Small intestine (tissue), 7 donors: ENCODE data around the gene EIF4E1B. TPM values are rescaled to one million over a fixed set of nuclear protein-coding genes. Genes with fewer than 3 reads are reported as not detected.

Source experiments
- DNase-seq, 2 donors: peaks; one replicate each; pipeline versions ENCODE4 v3.0.0 to v3.0.0-alpha.2; 2013
- FAIRE-seq: peaks from 2 replicates; lab custom pipeline; 2012; peaks lifted over from hg19 to GRCh38; lab: Jason Lieb, UNC
- H3K27ac ChIP-seq, 3 donors: one replicate each; pipeline ENCODE4 v1.5.1; 2013; ENCODE audit warnings: low read length in 2 of 3, mild to moderate bottlenecking in 2 of 3, control low read depth in 1 of 3, inconsistent platforms in 1 of 3, low read depth in 1 of 3, moderate library complexity in 1 of 3
- H3K27me3 ChIP-seq, 3 donors: one replicate each; pipeline ENCODE4 v1.6.1; 2013; ENCODE audit warnings: low read length in 3 of 3, inconsistent platforms in 1 of 3; ENCODE audit not compliant: control insufficient read depth in 3 of 3, insufficient read depth in 3 of 3
- H3K36me3 ChIP-seq, 3 donors: one replicate each; pipeline ENCODE4 v1.6.1; 2013; ENCODE audit warnings: low read length in 3 of 3, inconsistent platforms in 1 of 3, low read depth in 1 of 3, mild to moderate bottlenecking in 1 of 3, moderate library complexity in 1 of 3; ENCODE audit not compliant: control insufficient read depth in 3 of 3, insufficient read depth in 2 of 3
- H3K4me1 ChIP-seq, 3 donors: one replicate each; pipeline ENCODE4 v1.6.1; 2013; ENCODE audit warnings: low read length in 2 of 3, inconsistent platforms in 1 of 3, low read depth in 1 of 3, mild to moderate bottlenecking in 1 of 3, moderate library complexity in 1 of 3; ENCODE audit not compliant: control insufficient read depth in 3 of 3, insufficient read depth in 2 of 3
- H3K4me3 ChIP-seq, 3 donors: one replicate each; pipeline ENCODE4 v1.5.1; 2013; ENCODE audit warnings: low read length in 3 of 3, control low read depth in 1 of 3, inconsistent platforms in 1 of 3, low read depth in 1 of 3, mild to moderate bottlenecking in 1 of 3, moderate library complexity in 1 of 3
- H3K9me3 ChIP-seq, 2 donors: one replicate each; pipeline ENCODE4 v1.6.1; 2013; ENCODE audit warnings: low read depth in 1 of 2, low read length in 1 of 2; ENCODE audit not compliant: control insufficient read depth in 2 of 2, insufficient read depth in 1 of 2
- WGBS, 3 donors: extraction: QIAGEN DNeasy Blood & Tissue Kit; methylation state at CpG; one replicate each; pipeline ENCODE4 v1.1.7; 2013; 5-methylcytosine and 5-hydroxymethylcytosine counted together
- polyA plus RNA-seq, 4 donors: library from polyadenylated mRNA; stranded (reverse) in 3 of 4; unstranded in 1 of 4; fragments of 200-250 nt in 3 of 4; fragments of 120-200 nt in 1 of 4; gene quantifications; one replicate each; pipeline versions ENCODE4 v1.2.1 to v1.2.3, GENCODE V29; 2013
- donor health status: healthy with polysubstance abuse.
- donor health status: control.
- donor health status: control.
- donor health status: Bipolar disorder and iron deficiency.
- donor health status: healthy.

The EIF4E1B gene
- polyA plus RNA-seq, 4 donors = 0.22 TPM; not detected in 3

DNA sequence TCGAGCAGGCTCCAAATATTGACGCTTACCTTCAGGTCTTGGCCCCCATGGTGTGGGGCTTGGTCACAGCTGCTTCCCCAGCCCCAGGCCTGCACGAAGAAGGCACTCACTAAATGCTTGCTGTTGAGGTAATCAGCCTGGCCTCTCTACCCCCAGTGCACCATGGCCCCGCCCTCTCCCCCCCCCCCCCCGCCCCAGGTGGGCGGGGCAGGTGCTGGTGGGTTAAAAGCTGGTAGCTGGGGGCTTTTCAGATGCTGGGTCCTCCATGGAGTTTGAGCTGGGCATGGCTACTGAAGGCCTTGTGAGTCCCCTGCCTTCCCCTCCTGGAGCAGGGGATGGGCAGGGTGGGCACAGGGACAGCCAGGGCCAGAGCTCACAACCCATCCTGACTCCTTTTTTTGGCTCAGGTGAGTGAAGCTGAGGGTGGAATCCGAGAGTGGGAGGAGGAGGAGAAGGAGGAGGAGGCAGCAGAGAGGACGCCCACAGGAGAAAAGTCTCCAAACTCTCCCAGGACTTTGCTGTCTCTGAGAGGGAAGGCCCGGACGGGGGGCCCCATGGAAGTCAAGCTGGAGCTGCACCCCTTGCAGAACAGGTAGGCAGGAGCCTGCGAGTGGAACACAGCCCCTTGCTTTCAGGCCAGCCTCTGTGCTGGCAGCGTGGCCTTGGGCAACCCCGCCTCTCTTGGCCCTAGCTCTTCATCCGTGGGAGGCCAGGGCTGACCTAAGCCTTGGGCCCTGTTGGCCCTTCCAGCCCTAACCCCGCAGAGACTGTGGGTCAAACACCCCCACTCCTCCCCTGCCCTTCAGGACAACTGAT lies 12.4 kb downstream of the EIF4E1B start:
- H3K36me3 ChIP-seq = no peaks in the 10 kb centered on the region
- DNase-seq (no peak), FAIRE-seq (no peak)
- no peaks in the 10 kb centered on the region for H3K9me3 ChIP-seq
- no peak overlapping the region for H3K4me3 ChIP-seq
- peaks cover 0 to 5% (median under 1%) of the 10 kb centered on the region in 3 donors for H3K4me1 ChIP-seq
- WGBS, 3 donors = 53 to 63% (median 62%) methylated on average over 12 to 15 of the region's 15 CpGs
- H3K27ac ChIP-seq = no peak overlapping the region
- H3K27me3 ChIP-seq = peaks cover 0 to 6% (median 0%) of the 10 kb centered on the region in 3 donors

DNA sequence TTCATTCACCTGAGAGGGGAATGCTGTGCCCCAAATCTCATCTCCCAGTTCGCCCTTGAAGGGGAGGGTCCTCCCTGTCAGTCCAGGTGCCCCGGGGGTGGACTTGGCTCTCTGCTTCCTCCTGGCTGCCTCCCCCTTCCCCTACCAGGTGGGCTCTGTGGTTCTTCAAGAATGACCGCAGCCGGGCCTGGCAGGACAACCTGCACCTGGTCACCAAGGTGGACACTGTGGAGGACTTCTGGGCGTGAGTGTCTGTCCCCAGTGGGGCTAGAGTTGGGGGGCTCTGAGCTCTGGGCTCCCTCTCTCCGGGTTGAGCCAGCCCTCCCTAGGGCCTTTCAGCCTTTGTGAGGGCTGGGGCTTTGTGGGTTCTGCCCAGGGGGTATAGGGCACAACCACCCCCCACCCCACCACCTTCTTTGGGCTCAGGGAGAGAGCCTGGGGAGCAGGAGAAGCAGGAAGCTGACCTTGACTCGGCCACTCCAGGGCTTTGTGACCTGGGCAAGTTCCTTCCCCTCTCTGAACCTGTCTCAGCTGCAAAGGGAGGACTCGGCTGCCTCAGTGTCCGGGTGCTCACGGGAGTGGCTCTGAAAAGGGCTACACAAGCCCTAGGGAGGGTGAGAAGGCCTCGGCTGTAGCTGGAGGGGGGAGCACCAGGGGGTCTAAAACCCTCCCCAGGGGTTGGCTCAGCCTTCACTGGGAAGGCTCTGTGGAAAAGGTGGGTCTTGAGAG lies 13.2 kb downstream of the EIF4E1B start:
- no peak overlapping the region for H3K27ac ChIP-seq
- H3K36me3 ChIP-seq = no peaks in the 10 kb centered on the region
- no peak for FAIRE-seq
- peaks cover 0 to 9% (median 3%) of the 10 kb centered on the region in 3 donors for H3K4me1 ChIP-seq
- no peak for DNase-seq
- peaks cover 0 to 3% (median 0%) of the 10 kb centered on the region in 3 donors for H3K27me3 ChIP-seq
- WGBS, 3 donors = 80 to 85% (median 80%) methylated on average over 11 of the region's 11 CpGs
- H3K9me3 ChIP-seq = no peaks in the 10 kb centered on the region
- H3K4me3 ChIP-seq = no peak overlapping the region

DNA sequence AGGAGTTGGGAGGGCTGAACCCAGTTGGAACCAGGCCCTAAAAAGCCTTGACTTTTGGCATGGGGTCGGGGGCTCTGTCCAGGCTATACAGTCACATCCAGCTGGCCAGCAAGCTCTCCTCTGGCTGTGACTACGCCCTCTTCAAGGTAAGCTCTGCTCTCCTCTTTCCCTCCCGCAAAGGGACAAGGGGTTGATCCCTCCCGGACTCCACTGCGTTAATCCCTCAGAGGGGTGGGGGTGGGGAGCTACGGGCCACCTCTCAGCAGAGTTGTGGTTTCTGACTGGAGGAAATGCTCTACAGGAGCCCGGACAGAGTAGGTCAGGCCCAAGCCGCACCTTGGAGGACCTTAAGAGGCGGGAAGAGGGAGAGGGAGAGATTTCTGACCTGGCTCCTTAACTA lies 13.8 kb downstream of the EIF4E1B start:
- no peaks in the 10 kb centered on the region for H3K36me3 ChIP-seq
- no peak overlapping the region for H3K4me3 ChIP-seq
- DNase-seq = no peak
- H3K27ac ChIP-seq = no peak overlapping the region
- 71 to 89% (median 82%) methylated on average over 9 of the region's 9 CpGs for WGBS, 3 donors
- peaks cover 0 to 3% (median 0%) of the 10 kb centered on the region in 3 donors for H3K27me3 ChIP-seq
- no peak for FAIRE-seq
- no peaks in the 10 kb centered on the region for H3K9me3 ChIP-seq
- peaks cover 0 to 9% (median 3%) of the 10 kb centered on the region in 3 donors for H3K4me1 ChIP-seq

DNA sequence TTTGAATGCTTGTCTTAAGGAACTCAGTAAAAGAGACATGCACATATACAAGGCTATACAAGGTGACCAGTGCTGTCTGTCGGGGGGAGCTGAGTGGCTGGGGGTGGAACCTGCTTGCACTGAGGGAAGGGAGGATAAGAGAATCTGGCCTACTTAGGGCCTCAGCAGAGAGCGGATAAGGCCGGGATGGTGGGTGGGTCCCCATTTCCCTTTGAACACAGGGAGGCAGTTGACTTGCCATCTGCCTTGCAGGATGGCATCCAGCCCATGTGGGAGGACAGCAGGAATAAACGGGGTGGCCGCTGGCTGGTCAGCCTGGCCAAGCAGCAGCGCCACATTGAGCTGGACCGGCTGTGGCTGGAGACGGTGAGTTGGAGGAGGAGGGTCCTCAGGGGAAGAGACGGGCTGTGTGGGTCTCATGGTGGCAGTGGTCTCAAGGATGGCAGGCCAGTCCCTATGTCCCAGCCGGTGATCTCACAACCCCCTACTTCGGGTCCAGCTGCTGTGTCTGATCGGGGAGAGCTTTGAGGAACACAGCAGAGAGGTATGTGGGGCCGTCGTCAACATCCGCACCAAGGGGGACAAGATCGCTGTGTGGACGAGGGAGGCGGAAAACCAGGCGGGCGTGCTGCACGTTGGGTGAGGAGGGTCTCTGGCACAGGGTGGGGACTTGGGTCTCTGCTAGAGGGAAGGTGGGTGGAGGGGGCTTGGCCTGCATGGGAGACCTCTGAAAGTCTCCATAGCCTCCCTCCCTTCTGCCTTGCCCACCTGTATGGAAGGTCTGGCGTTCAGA lies 14.6 kb downstream of the EIF4E1B start:
- DNase-seq (no peak), FAIRE-seq (no peak)
- peaks cover 0 to 9% (median 3%) of the 10 kb centered on the region in 3 donors for H3K4me1 ChIP-seq
- no peak overlapping the region for H3K4me3 ChIP-seq
- no peak overlapping the region for H3K27ac ChIP-seq
- no peaks in the 10 kb centered on the region for H3K9me3 ChIP-seq
- no peaks in the 10 kb centered on the region for H3K36me3 ChIP-seq
- H3K27me3 ChIP-seq = peaks cover 0 to 3% (median 0%) of the 10 kb centered on the region in 3 donors
- 91 to 93% (median 92%) methylated on average over 22 of the region's 22 CpGs for WGBS, 3 donors

DNA sequence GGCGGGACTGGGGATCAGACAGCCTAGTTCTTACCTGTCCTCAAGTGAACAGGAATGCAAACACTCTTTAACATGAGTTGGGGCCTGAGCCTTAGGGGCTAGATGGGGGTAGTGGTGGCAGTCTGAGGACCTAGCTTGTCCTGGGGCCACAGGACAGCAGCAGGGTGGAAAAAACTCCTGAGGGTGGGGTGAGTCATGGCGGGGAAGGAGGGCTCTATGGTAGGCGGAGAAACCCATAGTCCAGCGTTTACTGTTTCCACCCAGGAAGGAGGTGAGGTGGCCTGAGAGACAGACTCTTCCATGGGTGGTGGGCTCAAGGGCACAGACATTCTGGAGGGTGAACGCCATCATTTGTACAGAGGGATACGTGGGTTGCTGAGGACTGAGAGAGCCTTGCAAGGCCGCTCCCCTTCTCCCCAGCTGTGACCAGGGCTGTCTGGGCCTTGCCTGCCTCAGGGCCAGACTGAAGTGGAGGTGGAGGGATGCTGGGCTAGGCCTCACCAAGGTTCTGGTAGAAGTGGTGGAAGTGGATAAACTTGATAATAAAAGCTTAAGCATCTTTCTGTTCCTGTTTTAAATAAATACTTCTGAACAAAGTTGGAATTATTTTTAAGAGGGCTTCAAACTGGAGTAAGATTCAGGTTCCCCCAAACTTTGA lies 15.7 kb downstream of the EIF4E1B start:
- FAIRE-seq (no peak), DNase-seq (no peak)
- H3K9me3 ChIP-seq = no peaks in the 10 kb centered on the region
- H3K36me3 ChIP-seq = no peaks in the 10 kb centered on the region
- 92 to 99% (median 92%) methylated on average over 5 to 7 of the region's 7 CpGs for WGBS, 3 donors
- H3K4me1 ChIP-seq = peaks cover 0 to 9% (median 3%) of the 10 kb centered on the region in 3 donors
- peak overlapping the region in 1 of 3 donors; percentile 73 for H3K27ac ChIP-seq
- H3K4me3 ChIP-seq = peak overlapping the region in 1 of 3 donors; percentile 43
- peaks cover 0 to 3% (median 0%) of the 10 kb centered on the region in 3 donors for H3K27me3 ChIP-seq

DNA sequence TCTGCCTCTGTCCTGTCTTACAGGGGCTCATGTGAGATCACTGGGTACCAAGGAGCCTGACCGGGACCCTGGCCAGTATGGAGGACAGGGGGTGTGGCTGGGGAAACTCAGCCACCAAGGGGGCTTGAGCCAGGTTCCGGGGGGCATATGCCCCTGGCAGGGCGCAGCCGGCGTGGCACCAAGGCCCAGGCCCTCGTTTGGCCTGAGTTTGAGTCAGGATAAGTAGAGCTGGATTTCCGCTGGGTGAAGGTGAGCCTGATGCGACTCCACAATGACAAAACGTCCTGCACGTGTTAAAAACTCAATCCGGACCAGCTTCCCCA lies 16.2 kb downstream of the EIF4E1B start:
- H3K36me3 ChIP-seq = no peaks in the 10 kb centered on the region
- H3K9me3 ChIP-seq = no peaks in the 10 kb centered on the region
- peaks cover 0 to 3% (median 0%) of the 10 kb centered on the region in 3 donors for H3K27me3 ChIP-seq
- 14 to 16% (median 14%) methylated on average over 11 of the region's 11 CpGs for WGBS, 3 donors
- H3K27ac ChIP-seq = peak overlapping the region in 2 of 3 donors; percentile 19 to 73
- FAIRE-seq (no peak), DNase-seq (no peak)
- peak overlapping the region; percentile 33 to 43 (median 34) for H3K4me3 ChIP-seq
- peaks cover 0 to 9% (median 3%) of the 10 kb centered on the region in 3 donors for H3K4me1 ChIP-seq

DNA sequence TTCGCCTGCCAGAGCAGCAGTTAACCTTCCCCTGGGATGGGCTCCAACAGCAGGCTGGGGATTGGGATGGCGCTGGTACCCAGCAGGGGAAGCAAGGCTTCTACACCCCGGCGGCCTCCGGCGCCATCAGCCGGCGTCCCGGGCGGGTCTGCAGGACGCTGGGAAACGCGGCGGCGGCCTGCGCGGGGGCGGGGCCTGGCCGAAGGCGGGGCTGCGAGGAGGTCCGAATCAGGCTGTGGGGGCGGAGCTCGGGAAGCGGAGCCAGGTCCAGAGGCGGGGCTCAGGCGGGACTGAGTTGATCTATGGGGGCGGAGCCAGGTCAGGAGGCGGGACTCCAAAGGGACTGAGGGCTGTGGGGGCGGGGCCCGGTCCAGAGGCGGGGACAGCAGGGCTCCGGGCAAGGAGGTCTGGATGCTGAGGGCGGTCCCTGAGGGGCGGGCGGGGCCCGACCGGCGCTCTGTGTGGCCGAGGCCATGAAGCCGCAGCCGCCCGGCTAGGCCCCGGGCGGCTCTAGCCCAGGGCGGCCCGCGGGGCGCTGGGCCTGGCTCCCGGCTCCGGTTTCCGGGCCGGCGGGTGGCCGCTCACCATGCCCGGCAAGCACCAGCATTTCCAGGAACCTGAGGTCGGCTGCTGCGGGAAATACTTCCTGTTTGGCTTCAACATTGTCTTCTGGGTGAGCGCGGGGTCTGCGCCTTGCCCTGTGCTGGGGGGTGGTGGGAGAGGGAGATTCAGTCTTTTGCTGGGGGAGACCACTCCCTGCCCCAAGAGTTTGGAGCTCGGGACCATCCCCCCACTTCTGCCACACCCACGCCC lies 16.8 kb downstream of the EIF4E1B start, which contains the start of gene TSPAN17:
TSPAN17 (plus strand) TSS at position 455 of the 813 bp plus-strand sequence; CDS start at position 587, 132 bp downstream.
- Histone ChIP-seq H3K36me3 (peaks cover 0 to 2% (median 0%) of the 10 kb centered on the region in 3 donors), H3K4me1 (peaks cover 0 to 9% (median 3%) of the 10 kb centered on the region in 3 donors), H3K27me3 (peaks cover 0 to 3% (median 0%) of the 10 kb centered on the region in 3 donors), H3K27ac (peak within 1 kb of the TSS in 2 of 3 donors; percentile 45 to 73), H3K9me3 (no peaks in the 10 kb centered on the region), H3K4me3 (peak within 1 kb of the TSS; percentile 53 to 71 (median 59))
- WGBS, 3 donors = 1% methylated on average over 50 to 63 of the region's 63 CpGs
- DNase-seq = peak; percentile 99 to 100
- FAIRE-seq = no peak
